Fibroblast of lung (primary cell): ENCODE measurements around the gene UBR4. TPM values are rescaled to one million over a fixed set of nuclear protein-coding genes. Genes with fewer than 3 reads are reported as not detected.
"Not testable (repeated sequence)": the region's sequence is repeated elsewhere in the genome, so short reads cannot be mapped to it uniquely, and the experiment has no call there.

ENCODE experiments used
- DNase-seq, 2 donors: peaks; one replicate each; pipeline versions ENCODE4 v3.0.0 to v3.0.0-alpha.2; 2010; ENCODE audit warnings: low read depth in 2 of 2
- H2AFZ ChIP-seq: 2 replicates; pipeline ENCODE4 v1.5.1; 2012; ENCODE audit warnings: low read length, control low read depth, inconsistent platforms
- H3K27ac ChIP-seq: 2 replicates; pipeline ENCODE4 v1.5.1; 2011; ENCODE audit warnings: low read length, control low read depth; ENCODE audit not compliant: insufficient read depth
- H3K27me3 ChIP-seq: 2 replicates; pipeline ENCODE4 v1.5.1; 2011; ENCODE audit warnings: mild to moderate bottlenecking, low read length; ENCODE audit not compliant: control insufficient read depth, insufficient read depth
- H3K36me3 ChIP-seq: 2 replicates; pipeline ENCODE4 v1.5.1; 2011; ENCODE audit warnings: low read length; ENCODE audit not compliant: control insufficient read depth, insufficient read depth
- H3K4me1 ChIP-seq: 2 replicates; pipeline ENCODE4 v1.5.1; 2011; ENCODE audit warnings: low read length; ENCODE audit not compliant: control insufficient read depth, insufficient read depth; ENCODE audit errors: extremely low read depth
- H3K4me2 ChIP-seq: 2 replicates; pipeline ENCODE4 v1.5.1; 2011; ENCODE audit warnings: low read length, control low read depth; ENCODE audit not compliant: insufficient read depth; ENCODE audit errors: extremely low read depth
- H3K4me3 ChIP-seq, 4 experiments: fragments of 200-600 bp in 1 of 4; sonication (generic) in 1 of 4; replicated peaks in 1 of 4; 2 replicates each; pipeline ENCODE4 v1.5.1; 2011 to 2016; ENCODE audit warnings: low read length in 4 of 4, low read depth in 3 of 4, mild to moderate bottlenecking in 3 of 4, control low read depth in 2 of 4, inconsistent platforms in 1 of 4, mixed read lengths in 1 of 4; ENCODE audit not compliant: insufficient read depth in 1 of 4; ENCODE audit errors: control extremely low read depth in 1 of 4
- H3K79me2 ChIP-seq: 2 replicates; pipeline ENCODE4 v1.5.1; 2012; ENCODE audit warnings: mild to moderate bottlenecking, low read length, inconsistent platforms; ENCODE audit not compliant: control insufficient read depth, insufficient read depth
- H3K9ac ChIP-seq: 2 replicates; pipeline ENCODE4 v1.5.1; 2011; ENCODE audit warnings: mild to moderate bottlenecking, low read length, control low read depth; ENCODE audit not compliant: insufficient read depth
- H3K9me3 ChIP-seq: 2 replicates; pipeline ENCODE4 v1.5.1; 2012; ENCODE audit warnings: low read depth, low read length; ENCODE audit not compliant: control insufficient read depth, insufficient read depth
- H4K20me1 ChIP-seq: 2 replicates; pipeline ENCODE4 v1.5.1; 2011; ENCODE audit warnings: low read length; ENCODE audit not compliant: control insufficient read depth, insufficient read depth; ENCODE audit errors: extremely low read depth
- CTCF ChIP-seq, 2 donors: IDR thresholded peaks in 1 of 2; conservative IDR thresholded peaks in 1 of 2; 1 replicate in 1 of 2; 2 replicates in 1 of 2; pipeline ENCODE4 v1.5.1; 2011 to 2012; ENCODE audit warnings: low read length in 2 of 2, control low read depth in 1 of 2, inconsistent platforms in 1 of 2, low read depth in 1 of 2, mild to moderate bottlenecking in 1 of 2
- EZH2 ChIP-seq: IDR thresholded peaks from 2 replicates; pipeline ENCODE4 v1.5.1; 2012; ENCODE audit warnings: low read length, control low read depth, mild to moderate bottlenecking; ENCODE audit errors: missing control alignments
- polyA plus RNA-seq, 2 donors: library from polyadenylated mRNA; depleted of rRNA in 1 of 2; stranded (reverse) in 1 of 2; unstranded in 1 of 2; fragments of >200 nt; gene quantifications; 2 replicates each; pipeline ENCODE4 v1.2.1, GENCODE V29; 2011 to 2012; ENCODE audit warnings: missing spikeins in 1 of 2
- total RNA-seq: library from RNA; depleted of rRNA; stranded (reverse); fragments of >200 nt; gene quantifications from 2 replicates; pipeline ENCODE4 v1.2.1, GENCODE V29; 2014

Gene UBR4
- total and polyA plus RNA-seq, 2 donors (not counting 1 experiment from before 2014, with no cell fraction given): 32.0 to 164 TPM

GRCh38 chr1:19232524-19232846, 22.4 kb upstream of the UBR4 start:
- Histone ChIP-seq H3K9ac (no peak overlapping the region), H3K36me3 (peaks cover 14% of the 10 kb centered on the region), H3K9me3 (no peaks in the 10 kb centered on the region), H3K27me3 (no peaks in the 10 kb centered on the region), H4K20me1 (no peaks in the 10 kb centered on the region), H3K27ac (peak overlapping the region; percentile 6), H3K79me2 (no peaks in the 10 kb centered on the region), H2AFZ (no peak overlapping the region), H3K4me2 (peak overlapping the region; percentile 48), H3K4me1 (peaks cover 3% of the 10 kb centered on the region), H3K4me3 (no peak overlapping the region)
- peak; percentile 21 to 36 for TF ChIP-seq CTCF (conservative IDR thresholded peaks at IDR 0.05 in 1 of 2, IDR thresholded peaks at IDR 0.05 in 1 of 2; ENCODE audit: low read depth in 1 of 2, low read length in 2 of 2)
- TF ChIP-seq EZH2: no peak
- DNase-seq: peak; percentile 37 to 76

DNA sequence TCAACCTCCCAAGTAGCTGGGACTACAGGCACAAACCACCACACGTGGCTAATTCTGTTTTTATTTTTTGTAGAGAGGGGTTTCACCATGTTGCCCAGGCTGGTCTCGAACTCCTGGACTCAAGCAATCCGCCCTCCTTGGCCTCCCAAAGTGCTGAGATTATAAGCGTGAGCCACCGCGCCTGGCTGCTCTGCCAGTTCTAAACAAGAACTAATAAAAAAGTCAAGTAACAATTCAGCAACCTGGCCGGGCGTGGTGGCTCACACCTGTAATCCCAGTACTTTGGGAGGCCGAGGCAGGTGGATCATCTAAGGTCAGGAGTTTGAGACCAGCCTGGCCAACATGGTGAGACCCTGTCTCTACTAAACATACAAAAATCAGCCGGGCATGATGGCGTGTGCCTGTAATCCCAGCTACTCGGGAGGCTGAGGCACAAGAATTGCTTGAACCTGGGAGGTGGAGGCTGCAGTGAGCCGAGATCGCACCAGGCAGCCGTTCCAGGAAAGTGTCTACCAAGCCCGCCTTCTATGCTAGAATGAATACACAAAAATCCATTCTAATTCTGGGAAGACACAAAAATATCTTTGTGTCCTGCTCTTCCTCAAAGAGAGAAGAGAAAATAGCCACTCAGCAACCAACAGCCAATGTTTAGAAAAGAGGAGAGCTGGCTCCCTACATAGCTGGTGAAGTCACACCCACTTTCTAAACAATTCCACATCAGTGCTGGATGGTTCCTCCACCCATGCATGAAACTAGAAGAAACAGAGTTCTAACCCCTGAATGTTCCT, 21.9 kb upstream of the UBR4 start:
- peak overlapping the region; percentile 6 for H3K27ac ChIP-seq
- not testable (repeated sequence) for DNase-seq, H3K9me3 ChIP-seq, H3K79me2 ChIP-seq, H3K4me2 ChIP-seq, H2AFZ ChIP-seq, H3K4me3 ChIP-seq, H3K9ac ChIP-seq, H3K4me1 ChIP-seq, H3K27me3 ChIP-seq, H4K20me1 ChIP-seq
- H3K36me3 ChIP-seq: peaks cover 10% of the 10 kb centered on the region

- peaks cover 10% of the 10 kb centered on the region for H3K36me3 ChIP-seq
- DNase-seq: no peak
- TF ChIP-seq CTCF (conservative IDR thresholded peaks at IDR 0.05 in 1 of 2, IDR thresholded peaks at IDR 0.05 in 1 of 2; ENCODE audit: low read depth in 1 of 2, low read length in 2 of 2) (no peak), EZH2 (no peak)
Measured at GRCh38 chr1:19229828-19230325, 19.8 kb upstream of the UBR4 start.

More at GRCh38 chr1:19229828-19230325, 19.8 kb upstream of the UBR4 start:
- H4K20me1 ChIP-seq: no peaks in the 10 kb centered on the region
- H3K4me2 ChIP-seq: no peak overlapping the region
- no peak overlapping the region for H3K9ac ChIP-seq
- H2AFZ ChIP-seq: no peak overlapping the region
- H3K27me3 ChIP-seq: no peaks in the 10 kb centered on the region
- H3K27ac ChIP-seq: no peak overlapping the region
- H3K9me3 ChIP-seq: no peaks in the 10 kb centered on the region
- no peak overlapping the region for H3K4me3 ChIP-seq
- H3K4me1 ChIP-seq: peaks cover 3% of the 10 kb centered on the region
- H3K79me2 ChIP-seq: no peaks in the 10 kb centered on the region
